GM18861 (cell line): Measurements from ENCODE around the gene NINL.
"Not testable (repeated sequence)": the region's sequence is repeated elsewhere in the genome, so short reads cannot be mapped to it uniquely, and the experiment has no call there.

Experiments used
- ATAC-seq: cut with Tn5 transposase; IDR thresholded peaks from one replicate; pipeline ENCODE4 v1.9.1; 2021; ENCODE audit not compliant: unreplicated experiment

Gene NINL

DNA sequence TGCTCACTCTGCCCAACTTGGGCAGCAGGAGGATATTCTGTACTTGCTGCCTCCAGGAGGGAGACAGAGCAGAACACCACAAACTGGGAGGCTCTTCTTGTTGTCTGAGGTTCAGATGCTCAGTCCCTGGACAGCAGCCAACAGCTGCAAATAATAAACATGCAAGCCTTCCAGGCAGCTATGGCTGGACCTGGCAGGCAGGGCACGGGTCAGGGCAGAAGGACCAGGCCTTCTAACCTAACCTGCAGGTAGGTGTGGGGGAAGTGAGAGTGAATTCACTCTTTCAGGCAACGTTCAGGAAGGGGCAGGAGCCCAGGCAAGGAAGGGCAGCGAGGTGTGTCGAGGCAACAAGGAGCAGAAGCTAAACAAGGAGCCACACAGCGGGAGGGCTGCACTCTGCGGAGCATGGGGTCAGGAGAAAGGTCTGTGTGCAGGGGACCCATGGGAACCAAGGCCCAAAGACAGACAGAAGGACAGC lies 31.5 kb downstream of the NINL start:
- ATAC-seq = no peak

DNA sequence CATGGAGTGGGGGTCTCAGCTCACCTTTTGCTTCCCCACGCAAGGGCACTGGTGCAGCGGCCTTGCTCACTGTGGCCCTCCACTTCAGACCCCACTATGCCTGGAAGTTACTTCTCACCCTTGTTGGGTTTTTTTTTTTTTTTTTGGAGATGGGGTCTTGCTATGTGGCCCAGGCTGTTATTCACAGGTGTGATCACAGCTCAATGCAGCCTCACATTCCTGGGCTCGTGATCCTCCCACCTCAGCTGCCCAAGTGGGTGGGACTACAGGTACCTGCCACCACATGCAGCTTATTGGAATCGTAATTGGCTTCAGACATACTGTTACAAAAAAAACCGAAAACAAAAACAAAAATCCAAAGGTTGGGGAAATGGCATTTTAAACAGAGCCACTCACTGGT lies 32.4 kb downstream of the NINL start:
- ATAC-seq = no peak

- ATAC-seq = no peak
These were observed 33.7 kb downstream of the NINL start for GRCh38 chr20:25551413-25552215.

- ATAC-seq = not testable (repeated sequence)
These were observed 34.5 kb downstream of the NINL start for GRCh38 chr20:25550645-25551337.

GRCh38 chr20:25549843-25550477 lies 35.4 kb downstream of the NINL start:
- no peak for ATAC-seq

DNA sequence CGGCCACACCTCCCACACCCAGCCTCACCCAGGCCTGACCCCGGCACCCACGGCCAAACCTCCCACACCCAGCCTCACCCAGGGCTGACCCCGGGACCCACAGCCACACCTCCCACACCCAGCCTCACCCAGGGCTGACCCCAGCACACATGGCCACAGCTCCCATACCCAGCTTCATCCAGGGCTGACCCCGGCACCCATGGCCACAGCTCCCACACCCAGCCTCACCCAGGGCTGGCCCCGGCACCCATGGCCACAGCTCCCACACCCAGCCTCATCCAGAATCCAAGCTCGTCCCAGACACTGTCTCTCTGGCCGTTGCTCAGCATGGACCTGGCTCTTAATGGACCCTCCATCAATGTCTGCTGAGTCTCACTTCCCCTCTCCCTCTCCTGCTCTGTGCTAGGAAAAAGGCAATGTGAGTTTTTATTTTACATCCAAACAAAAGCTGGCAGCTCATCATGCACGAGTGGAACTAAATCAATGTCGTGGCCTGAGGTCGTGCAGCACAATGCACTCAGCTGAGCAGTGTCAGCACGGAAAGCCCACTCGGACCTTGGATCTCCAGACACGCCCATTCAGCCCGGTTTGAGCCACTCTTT lies 36.1 kb downstream of the NINL start:
- ATAC-seq = no peak

GRCh38 chr20:25548613-25549086 lies 36.7 kb downstream of the NINL start:
- no peak for ATAC-seq

- no peak for ATAC-seq
These were observed 37.3 kb downstream of the NINL start for GRCh38 chr20:25547999-25548398.

GRCh38 chr20:25547063-25547462 lies 38.3 kb downstream of the NINL start:
- ATAC-seq = no peak

- ATAC-seq = no peak
These were observed 39.3 kb downstream of the NINL start for GRCh38 chr20:25546048-25546447.

DNA sequence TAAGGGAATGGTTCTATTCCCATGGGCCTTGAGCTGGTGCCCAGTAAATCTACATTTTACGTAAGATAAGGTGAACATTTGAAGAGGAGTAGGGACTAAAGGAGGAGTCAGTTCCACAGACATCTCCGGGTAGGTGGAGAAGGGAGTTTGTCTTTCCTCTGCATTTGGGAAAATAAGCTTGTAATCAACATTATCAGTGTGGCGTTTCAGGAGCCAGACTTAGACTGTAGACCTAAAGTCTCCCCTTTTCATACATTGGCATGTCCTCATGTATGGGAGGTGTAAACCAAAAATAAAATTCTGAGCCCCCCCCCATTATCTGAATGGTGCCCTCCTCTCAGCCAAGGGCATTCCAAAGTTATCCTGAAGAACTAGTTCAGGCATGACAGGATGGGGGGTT lies 40.2 kb downstream of the NINL start:
- no peak for ATAC-seq

DNA sequence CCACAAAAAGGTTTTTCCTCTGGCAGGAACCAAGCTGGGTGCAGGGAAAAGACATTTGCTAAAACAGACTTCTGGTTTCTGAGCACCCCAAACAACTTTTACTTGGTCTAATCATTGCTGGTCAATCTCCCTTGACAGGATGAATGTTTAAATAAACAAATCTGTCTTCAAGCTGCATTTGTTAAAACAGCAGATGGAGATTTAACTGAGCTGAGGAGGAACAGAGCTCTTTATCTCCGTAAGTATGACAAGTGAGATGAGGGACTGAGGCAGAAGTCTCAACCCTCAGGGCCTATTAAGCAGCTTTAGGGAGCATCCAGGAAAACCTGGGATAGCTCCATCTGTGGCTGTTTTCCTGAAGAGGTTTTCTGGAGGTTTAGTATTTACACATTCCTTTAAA lies 40.6 kb downstream of the NINL start:
- ATAC-seq = no peak

- ATAC-seq = no peak
These were observed 41.0 kb downstream of the NINL start for GRCh38 chr20:25544311-25544710.

- no peak for ATAC-seq
These were observed 42.3 kb downstream of the NINL start for GRCh38 chr20:25543068-25543467.

DNA sequence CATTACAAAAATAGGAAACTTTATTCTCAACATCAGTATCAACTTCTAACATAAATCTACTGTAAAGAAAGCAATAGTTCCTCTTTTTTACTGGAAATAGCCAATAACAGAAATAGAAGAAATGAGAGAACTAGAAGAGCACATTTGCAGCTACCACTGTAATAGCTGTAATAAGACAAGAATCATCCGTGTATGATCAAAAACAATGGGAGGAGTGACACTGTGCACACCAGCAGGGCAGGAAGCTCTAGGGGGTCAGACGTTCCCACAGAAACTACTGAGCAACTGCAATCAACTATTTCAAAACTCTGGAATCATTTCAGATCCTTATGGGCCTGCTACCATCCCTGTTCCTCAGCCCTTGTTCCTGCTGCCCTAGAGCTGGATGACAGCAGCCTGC lies 43.7 kb downstream of the NINL start:
- ATAC-seq = no peak

- peak; percentile 72 for ATAC-seq
These were observed 45.3 kb downstream of the NINL start for GRCh38 chr20:25539742-25540672.

DNA sequence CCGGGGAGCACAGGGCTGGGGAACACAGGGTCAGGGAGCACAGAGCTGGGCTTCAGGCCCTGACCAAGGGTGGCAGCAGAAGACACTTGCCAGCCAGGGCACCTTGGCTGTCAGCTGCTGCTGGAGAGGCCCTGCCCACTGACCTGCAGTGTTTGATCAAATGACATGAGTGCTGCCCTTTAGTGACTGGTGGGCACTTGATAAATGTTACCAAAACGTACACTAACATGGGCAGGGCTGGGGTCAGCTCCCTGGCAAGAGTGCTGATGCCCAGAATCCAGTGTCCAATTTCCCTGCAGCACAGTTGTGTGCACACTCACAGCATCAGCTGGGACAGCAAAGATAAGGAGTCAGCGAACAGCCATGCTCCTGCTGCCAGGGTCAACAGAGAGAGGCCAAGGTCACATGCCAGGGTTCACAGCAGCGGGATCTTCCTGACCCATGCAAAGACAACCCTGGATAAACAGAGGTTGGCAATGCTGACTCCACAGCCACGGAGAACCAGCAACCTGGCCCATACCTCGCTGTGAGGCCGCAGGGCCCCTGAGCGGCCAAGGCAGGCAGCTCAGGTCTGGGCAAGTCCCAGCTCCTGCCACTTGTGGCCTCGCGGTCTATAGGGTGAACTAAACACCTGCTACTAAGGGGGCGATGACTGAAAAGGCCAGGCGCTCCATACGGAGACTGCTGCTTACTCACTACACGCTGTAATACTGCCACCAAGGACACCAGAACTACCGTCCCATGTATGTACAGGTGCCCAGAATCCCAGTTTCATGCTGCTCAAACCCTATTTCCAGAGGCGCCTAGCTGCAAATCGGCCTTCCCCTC lies 46.3 kb downstream of the NINL start:
- peak; percentile 61 for ATAC-seq

GRCh38 chr20:25537890-25538289 lies 47.4 kb downstream of the NINL start:
- no peak for ATAC-seq

GRCh38 chr20:25535762-25536161 lies 49.6 kb downstream of the NINL start:
- ATAC-seq = no peak
